ENCODE data around the gene PLD1.
"Not testable (repeated sequence)": the region's sequence is repeated elsewhere in the genome, so short reads cannot be mapped to it uniquely, and the experiment has no call there.

Gene PLD1

GRCh38 chr3:171770689-171771620 is 39.3 kb downstream of the PLD1 start:
- DNase-seq: no peak

GRCh38 chr3:171769461-171769860 is 40.8 kb downstream of the PLD1 start:
- DNase-seq: no peak

- DNase-seq: no peak
Observed at GRCh38 chr3:171768986-171769385, 41.3 kb downstream of the PLD1 start.

- no peak for DNase-seq
Observed at GRCh38 chr3:171768281-171768900, 41.9 kb downstream of the PLD1 start.

- no peak for DNase-seq
Observed at GRCh38 chr3:171765511-171765887, 44.8 kb downstream of the PLD1 start.

GRCh38 chr3:171763392-171763791 is 46.9 kb downstream of the PLD1 start:
- no peak for DNase-seq

- DNase-seq: no peak
Observed at GRCh38 chr3:171760477-171760876, 49.8 kb downstream of the PLD1 start.

- DNase-seq: no peak
Observed at GRCh38 chr3:171758109-171758508, 52.2 kb downstream of the PLD1 start.

- DNase-seq: no peak
Observed at GRCh38 chr3:171757361-171758034, 52.8 kb downstream of the PLD1 start.

GRCh38 chr3:171755656-171756055 is 54.6 kb downstream of the PLD1 start:
- DNase-seq: no peak

- no peak for DNase-seq
Observed at GRCh38 chr3:171755015-171755589, 55.2 kb downstream of the PLD1 start.

GRCh38 chr3:171753665-171754408 is 56.4 kb downstream of the PLD1 start:
- DNase-seq: no peak

GRCh38 chr3:171753025-171753472 is 57.2 kb downstream of the PLD1 start:
- no peak for DNase-seq

- DNase-seq: no peak
Observed at GRCh38 chr3:171752329-171752728, 58.0 kb downstream of the PLD1 start.

GRCh38 chr3:171749124-171749523 is 61.2 kb downstream of the PLD1 start:
- DNase-seq: no peak

GRCh38 chr3:171748064-171748924 is 62.0 kb downstream of the PLD1 start:
- no peak for DNase-seq

GRCh38 chr3:171747223-171747920 is 62.9 kb downstream of the PLD1 start:
- DNase-seq: no peak

GRCh38 chr3:171746320-171747222 is 63.7 kb downstream of the PLD1 start:
- DNase-seq: not testable (repeated sequence)

GRCh38 chr3:171745577-171746319 is 64.5 kb downstream of the PLD1 start:
- DNase-seq: no peak

Measured in activated CD4-positive, alpha-beta T cell treated with anti-CD3 and anti-CD28 coated beads for 4 hours (primary cell).